ENCODE data around the gene ACSM2A.
"Not testable (repeated sequence)": the region's sequence is repeated elsewhere in the genome, so short reads cannot be mapped to it uniquely, and the experiment has no call there.

ACSM2A gene

DNA sequence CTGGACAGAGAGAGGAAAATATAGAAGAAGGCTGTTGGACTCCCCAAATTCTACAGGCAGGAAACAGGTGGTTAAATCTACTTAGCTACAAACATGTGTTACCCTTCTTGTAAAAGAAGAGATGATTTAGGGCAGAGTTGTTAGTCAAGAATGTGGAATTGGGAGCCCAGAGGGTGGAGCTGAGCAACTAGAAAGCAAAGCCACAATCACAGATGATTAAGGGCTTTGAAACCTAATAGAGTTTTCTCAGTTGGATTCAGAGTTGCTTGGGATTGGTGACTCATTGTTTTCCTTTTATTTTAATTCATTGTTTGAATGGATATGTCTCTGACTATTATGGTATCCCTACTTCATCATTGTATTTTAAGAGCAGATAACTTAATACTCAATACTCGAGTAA is 35.8 kb upstream of the ACSM2A start:
- Histone ChIP-seq H3K27me3 (ENCODE audit: insufficient read depth, low read length, poor library complexity, severe bottlenecking) (no peaks in the 10 kb centered on the region), H3K9ac (ENCODE audit: low read depth, low read length, poor library complexity, severe bottlenecking) (no peak overlapping the region), H3K4me1 (ENCODE audit: insufficient read depth, low read length, poor library complexity, severe bottlenecking) (no peaks in the 10 kb centered on the region), H2AFZ (ENCODE audit: low read length) (no peak overlapping the region), H3K4me3 (ENCODE audit: low read length, poor library complexity, severe bottlenecking) (no peak overlapping the region), H4K20me1 (ENCODE audit: insufficient read depth, low read length, poor library complexity, severe bottlenecking) (no peaks in the 10 kb centered on the region), H3F3A (ENCODE audit: low read depth) (no peaks in the 10 kb centered on the region), H3K36me3 (ENCODE audit: insufficient read depth, low read length) (no peaks in the 10 kb centered on the region), H3K4me2 (ENCODE audit: low read depth, low read length, poor library complexity, severe bottlenecking) (no peak overlapping the region), H3K9me3 (ENCODE audit: insufficient read depth, low read depth, low read length) (no peaks in the 10 kb centered on the region), H3K9me2 (replicated peaks; ENCODE audit: low read depth, low read length) (no peaks in the 10 kb centered on the region; the same call in 1 of the 2 replicates), H3K79me2 (ENCODE audit: insufficient read depth, low read length) (no peaks in the 10 kb centered on the region)
- TF ChIP-seq, protein P1, sequence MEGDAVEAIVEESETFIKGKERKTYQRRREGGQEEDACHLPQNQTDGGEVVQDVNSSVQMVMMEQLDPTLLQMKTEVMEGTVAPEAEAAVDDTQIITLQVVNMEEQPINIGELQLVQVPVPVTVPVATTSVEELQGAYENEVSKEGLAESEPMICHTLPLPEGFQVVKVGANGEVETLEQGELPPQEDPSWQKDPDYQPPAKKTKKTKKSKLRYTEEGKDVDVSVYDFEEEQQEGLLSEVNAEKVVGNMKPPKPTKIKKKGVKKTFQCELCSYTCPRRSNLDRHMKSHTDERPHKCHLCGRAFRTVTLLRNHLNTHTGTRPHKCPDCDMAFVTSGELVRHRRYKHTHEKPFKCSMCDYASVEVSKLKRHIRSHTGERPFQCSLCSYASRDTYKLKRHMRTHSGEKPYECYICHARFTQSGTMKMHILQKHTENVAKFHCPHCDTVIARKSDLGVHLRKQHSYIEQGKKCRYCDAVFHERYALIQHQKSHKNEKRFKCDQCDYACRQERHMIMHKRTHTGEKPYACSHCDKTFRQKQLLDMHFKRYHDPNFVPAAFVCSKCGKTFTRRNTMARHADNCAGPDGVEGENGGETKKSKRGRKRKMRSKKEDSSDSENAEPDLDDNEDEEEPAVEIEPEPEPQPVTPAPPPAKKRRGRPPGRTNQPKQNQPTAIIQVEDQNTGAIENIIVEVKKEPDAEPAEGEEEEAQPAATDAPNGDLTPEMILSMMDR (conservative IDR thresholded peaks at IDR 0.05; ENCODE audit: low read length): no peak
- TF ChIP-seq EZH2phosphoT487 (IDR thresholded peaks at IDR 0.05; ENCODE audit: borderline replicate concordance): no peak

GRCh38 chr16:20419093-20419492 is 32.2 kb upstream of the ACSM2A start:
- not testable (repeated sequence) for H3K9me2 ChIP-seq (replicated peaks; ENCODE audit: low read depth, low read length)

DNA sequence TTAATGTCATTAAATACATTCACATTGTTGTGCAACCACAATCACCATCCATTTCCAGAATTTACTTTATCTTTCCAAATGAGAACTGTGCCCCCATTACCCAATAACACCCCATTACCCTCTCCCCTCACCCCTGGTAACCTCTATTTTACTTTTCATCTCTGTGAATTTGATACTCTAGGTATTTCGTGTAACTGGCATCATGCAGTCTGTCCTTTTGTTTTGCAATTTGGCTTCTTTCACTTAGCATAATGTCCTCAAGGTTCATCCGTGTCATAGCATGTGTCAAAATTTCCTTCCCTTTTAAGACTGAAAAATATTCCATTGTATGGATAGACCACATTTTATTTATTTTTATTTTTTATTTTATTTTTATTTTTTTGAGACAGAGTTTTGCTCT is 29.6 kb upstream of the ACSM2A start:
- H3K9me3 ChIP-seq (ENCODE audit: insufficient read depth, low read depth, low read length); H3K9ac ChIP-seq (ENCODE audit: low read depth, low read length, poor library complexity, severe bottlenecking); H3K4me3 ChIP-seq (ENCODE audit: low read length, poor library complexity, severe bottlenecking); H3F3A ChIP-seq (ENCODE audit: low read depth); H3K9me2 ChIP-seq (replicated peaks; ENCODE audit: low read depth, low read length); H4K20me1 ChIP-seq (ENCODE audit: insufficient read depth, low read length, poor library complexity, severe bottlenecking); H3K4me1 ChIP-seq (ENCODE audit: insufficient read depth, low read length, poor library complexity, severe bottlenecking); H3K27me3 ChIP-seq (ENCODE audit: insufficient read depth, low read length, poor library complexity, severe bottlenecking); H3K36me3 ChIP-seq (ENCODE audit: insufficient read depth, low read length); H3K4me2 ChIP-seq (ENCODE audit: low read depth, low read length, poor library complexity, severe bottlenecking); H3K79me2 ChIP-seq (ENCODE audit: insufficient read depth, low read length); H2AFZ ChIP-seq (ENCODE audit: low read length): not testable (repeated sequence)

More at GRCh38 chr16:20419093-20419492, 32.2 kb upstream of the ACSM2A start:
- H3K9me3 ChIP-seq (ENCODE audit: insufficient read depth, low read depth, low read length); H2AFZ ChIP-seq (ENCODE audit: low read length); H3K9ac ChIP-seq (ENCODE audit: low read depth, low read length, poor library complexity, severe bottlenecking); H3K4me2 ChIP-seq (ENCODE audit: low read depth, low read length, poor library complexity, severe bottlenecking); H3F3A ChIP-seq (ENCODE audit: low read depth); H4K20me1 ChIP-seq (ENCODE audit: insufficient read depth, low read length, poor library complexity, severe bottlenecking); H3K79me2 ChIP-seq (ENCODE audit: insufficient read depth, low read length); H3K4me1 ChIP-seq (ENCODE audit: insufficient read depth, low read length, poor library complexity, severe bottlenecking); H3K4me3 ChIP-seq (ENCODE audit: low read length, poor library complexity, severe bottlenecking); H3K36me3 ChIP-seq (ENCODE audit: insufficient read depth, low read length); H3K27me3 ChIP-seq (ENCODE audit: insufficient read depth, low read length, poor library complexity, severe bottlenecking): not testable (repeated sequence)

DNA sequence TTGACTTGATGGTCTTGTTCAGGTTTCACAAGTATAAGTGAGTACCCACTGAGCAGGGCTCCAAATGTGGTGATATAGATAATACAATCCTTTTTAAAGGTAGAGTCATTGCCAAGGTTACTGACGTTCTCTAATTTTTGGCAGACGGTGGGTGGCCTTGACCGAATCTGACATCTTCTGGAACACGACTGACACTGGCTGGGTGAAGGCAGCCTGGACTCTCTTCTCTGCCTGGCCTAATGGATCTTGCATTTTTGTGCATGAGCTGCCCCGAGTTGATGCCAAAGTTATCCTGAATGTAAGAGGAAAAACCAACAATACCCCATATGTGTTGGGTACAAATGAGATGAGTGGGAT is 27.6 kb upstream of the ACSM2A start:
- not testable (repeated sequence) for H3K27me3 ChIP-seq (ENCODE audit: insufficient read depth, low read length, poor library complexity, severe bottlenecking); H3F3A ChIP-seq (ENCODE audit: low read depth); H3K9ac ChIP-seq (ENCODE audit: low read depth, low read length, poor library complexity, severe bottlenecking); H3K36me3 ChIP-seq (ENCODE audit: insufficient read depth, low read length); H3K4me2 ChIP-seq (ENCODE audit: low read depth, low read length, poor library complexity, severe bottlenecking); H3K4me1 ChIP-seq (ENCODE audit: insufficient read depth, low read length, poor library complexity, severe bottlenecking); H3K4me3 ChIP-seq (ENCODE audit: low read length, poor library complexity, severe bottlenecking); H3K79me2 ChIP-seq (ENCODE audit: insufficient read depth, low read length); H3K9me3 ChIP-seq (ENCODE audit: insufficient read depth, low read depth, low read length); H3K9me2 ChIP-seq (replicated peaks; ENCODE audit: low read depth, low read length); H2AFZ ChIP-seq (ENCODE audit: low read length); H4K20me1 ChIP-seq (ENCODE audit: insufficient read depth, low read length, poor library complexity, severe bottlenecking)

All from Loucy (cell line).